Uterus (tissue), 2 donors: ENCODE data around the gene ATF7IP.

Experiments
- POLR2A ChIP-seq, 2 donors: fragments of 450-650 bp; IDR thresholded peaks; one replicate each; pipeline ENCODE4 v1.6.1; 2016; ENCODE audit warnings: antibody characterized with exemption in 2 of 2, mild to moderate bottlenecking in 1 of 2, moderate library complexity in 1 of 2
- TF ChIP-seq, protein P1 (sequence below), 4 experiments: fragments of 200-600 bp in 2 of 4; fragments of 450-650 bp in 2 of 4; sonication (generic) in 2 of 4; IDR thresholded peaks; one replicate each; pipeline ENCODE4 v1.5.1; 2016 to 2019; ENCODE audit warnings: antibody characterized with exemption in 4 of 4, mild to moderate bottlenecking in 2 of 4, moderate library complexity in 1 of 4

DNA sequence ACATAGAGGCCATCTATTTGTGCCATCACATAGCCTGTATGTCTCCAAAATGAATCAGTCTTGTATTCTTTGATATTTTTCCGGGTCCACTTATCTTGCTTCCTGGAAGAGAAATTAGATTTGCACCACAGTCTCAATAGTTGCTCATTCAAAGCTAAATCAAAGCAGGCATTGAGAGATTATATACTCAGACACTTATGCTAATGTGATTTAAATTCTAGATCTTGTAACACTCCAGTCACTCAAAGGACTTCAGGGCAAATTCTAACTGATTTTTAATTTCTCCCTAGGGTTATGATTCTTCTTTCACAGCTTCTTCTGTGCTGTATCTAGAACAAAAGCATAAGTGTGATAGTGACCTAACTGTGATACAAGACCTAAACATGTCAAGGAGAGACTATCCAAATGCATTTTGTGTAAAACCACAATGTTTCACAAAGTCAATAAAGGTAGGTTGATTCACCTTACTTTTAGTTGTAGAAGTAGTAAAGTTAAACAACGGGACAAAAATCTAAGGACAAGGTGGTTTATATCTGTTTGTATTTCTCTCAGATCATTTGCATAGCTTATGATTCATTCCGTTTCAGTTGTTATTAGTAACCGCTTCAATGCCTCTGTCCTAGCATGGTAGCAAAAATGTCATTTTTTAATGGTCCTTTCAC lies 175.4 kb downstream of the ATF7IP start:
- TF ChIP-seq, protein P1, sequence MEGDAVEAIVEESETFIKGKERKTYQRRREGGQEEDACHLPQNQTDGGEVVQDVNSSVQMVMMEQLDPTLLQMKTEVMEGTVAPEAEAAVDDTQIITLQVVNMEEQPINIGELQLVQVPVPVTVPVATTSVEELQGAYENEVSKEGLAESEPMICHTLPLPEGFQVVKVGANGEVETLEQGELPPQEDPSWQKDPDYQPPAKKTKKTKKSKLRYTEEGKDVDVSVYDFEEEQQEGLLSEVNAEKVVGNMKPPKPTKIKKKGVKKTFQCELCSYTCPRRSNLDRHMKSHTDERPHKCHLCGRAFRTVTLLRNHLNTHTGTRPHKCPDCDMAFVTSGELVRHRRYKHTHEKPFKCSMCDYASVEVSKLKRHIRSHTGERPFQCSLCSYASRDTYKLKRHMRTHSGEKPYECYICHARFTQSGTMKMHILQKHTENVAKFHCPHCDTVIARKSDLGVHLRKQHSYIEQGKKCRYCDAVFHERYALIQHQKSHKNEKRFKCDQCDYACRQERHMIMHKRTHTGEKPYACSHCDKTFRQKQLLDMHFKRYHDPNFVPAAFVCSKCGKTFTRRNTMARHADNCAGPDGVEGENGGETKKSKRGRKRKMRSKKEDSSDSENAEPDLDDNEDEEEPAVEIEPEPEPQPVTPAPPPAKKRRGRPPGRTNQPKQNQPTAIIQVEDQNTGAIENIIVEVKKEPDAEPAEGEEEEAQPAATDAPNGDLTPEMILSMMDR (IDR thresholded peaks at IDR 0.05), result no peak
- no peak for TF ChIP-seq POLR2A (IDR thresholded peaks at IDR 0.05)
